CD4-positive, alpha-beta T cell treated with Interleukin-4 for 4 hours (primary cell): Measurements from ENCODE around the gene CAPN9.
"Not testable (repeated sequence)": the region's sequence is repeated elsewhere in the genome, so short reads cannot be mapped to it uniquely, and the experiment has no call there.

Source experiments
- DNase-seq: peaks from one replicate; pipeline ENCODE4 v3.0.0-alpha.2; 2020

Gene CAPN9

DNA sequence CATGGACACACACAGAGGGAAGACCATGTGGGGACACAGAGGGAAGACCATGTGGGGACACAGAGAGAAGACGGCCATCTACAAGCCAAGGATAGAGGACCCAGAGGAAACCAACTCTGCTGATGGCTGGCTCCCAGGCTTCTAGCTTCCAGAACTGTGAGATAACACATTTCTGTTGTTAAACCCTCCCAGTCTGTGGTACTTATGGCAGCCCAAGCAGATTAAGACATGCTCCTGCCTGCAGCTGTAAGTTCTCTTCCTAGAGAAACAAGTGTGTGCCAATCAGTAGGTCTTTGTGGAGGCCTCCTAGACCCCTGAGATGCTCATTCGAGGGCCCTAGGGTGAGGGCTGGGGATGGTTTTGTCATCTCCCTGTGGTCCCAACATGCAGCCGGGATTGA, 35.9 kb upstream of the CAPN9 start:
- DNase-seq = no peak

DNA sequence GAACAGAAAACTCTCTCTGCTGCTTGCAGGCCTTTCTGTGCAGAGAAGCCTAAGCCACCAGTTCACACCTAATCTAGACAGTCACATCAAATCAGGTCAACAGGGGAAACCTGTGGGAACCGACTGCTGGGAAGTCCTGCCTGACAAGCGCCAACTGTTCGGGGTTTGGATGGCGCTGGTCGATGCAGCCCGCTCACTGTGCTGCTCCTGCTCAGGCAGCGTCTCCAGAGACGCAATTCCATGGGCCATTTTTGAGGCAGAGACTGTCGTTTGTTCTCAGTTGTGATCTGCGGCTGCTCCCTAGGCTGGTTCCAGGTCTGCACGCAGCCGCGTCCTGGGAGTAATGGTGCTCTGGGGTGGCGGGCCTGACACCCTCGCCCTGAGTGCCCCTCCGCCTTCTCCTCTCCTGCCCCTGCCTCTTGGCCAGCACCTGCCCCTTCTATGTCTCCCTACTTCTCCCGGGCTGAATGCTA, 34.7 kb upstream of the CAPN9 start:
- DNase-seq = no peak

DNA sequence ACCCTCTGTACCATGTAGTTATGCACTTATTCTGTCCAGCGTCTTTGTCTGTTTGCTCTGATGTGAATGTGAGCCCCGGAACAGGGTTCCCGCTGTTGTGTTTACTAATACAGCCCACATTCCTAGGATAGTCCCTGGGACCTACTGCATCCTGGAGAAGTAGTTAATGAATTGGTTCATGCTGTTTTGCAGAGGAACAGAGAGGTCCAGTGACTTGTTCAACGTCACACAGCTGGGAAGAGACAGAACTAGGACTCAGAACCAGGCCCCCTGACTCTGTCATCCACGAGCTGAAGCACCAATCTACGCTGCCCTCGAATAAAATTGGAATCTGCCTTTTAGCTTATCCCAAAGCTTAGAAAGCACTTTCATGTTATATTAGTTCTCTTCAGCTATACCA, 34.0 kb upstream of the CAPN9 start:
- DNase-seq = no peak

DNA sequence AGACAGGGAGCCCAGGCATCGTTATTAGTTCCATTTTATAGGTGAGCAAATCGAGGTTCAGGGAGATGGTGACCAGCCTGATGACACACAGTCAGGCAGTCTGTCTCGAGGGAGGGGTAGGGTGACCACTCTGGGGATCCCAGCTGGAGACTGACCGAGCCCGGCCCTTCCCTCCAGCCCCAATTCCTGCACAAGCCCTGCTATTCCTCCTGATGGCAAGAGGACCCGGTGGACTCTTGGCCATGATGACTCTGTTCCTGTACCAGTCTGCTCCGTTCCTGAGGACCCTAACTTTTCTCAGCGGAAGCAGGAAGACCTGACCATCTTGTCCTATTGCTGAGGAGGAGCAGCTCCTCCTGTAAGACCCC, 33.7 kb upstream of the CAPN9 start:
- DNase-seq = no peak

DNA sequence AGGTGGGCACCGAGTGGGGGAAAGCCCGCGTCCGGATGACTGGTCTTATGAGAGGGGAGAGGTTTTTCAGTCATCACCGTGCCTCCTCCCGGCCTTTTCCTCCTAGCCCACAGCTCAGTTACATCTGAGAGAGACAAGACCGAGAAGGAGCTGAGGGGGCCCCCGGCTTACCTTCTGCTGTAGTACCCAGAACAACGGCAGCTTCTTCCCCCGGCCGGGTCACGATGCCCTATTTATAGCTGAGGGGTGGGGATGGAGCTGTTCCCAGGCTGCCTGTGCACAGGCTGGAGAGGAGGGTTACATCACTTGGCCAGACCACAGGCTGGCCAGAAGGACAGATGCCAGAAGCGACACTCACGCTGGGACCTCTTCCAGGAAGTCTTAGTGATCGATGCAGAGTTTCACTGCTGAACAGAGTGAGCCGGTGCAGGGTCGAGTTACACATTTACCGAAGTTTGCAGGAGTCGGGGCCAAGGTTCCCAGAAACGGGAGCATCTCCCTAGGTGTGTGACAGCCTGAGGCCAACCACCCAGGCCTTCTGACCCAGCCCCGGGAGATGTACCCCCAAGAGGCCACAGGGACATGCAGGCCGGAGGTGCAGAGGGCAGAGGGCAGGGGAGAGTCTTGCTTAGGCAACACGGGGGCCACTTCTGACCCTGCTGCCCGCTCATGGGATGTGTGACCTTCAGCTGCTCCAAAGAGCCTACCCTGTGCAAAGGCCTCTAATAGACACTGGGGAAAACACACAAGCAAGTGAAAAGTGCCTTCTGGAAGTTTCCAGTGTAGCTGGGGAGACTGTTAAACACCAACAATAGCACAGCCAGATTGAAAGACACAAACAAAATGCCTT, 33.0 kb upstream of the CAPN9 start, which contains the start of gene AGT:
Gene AGT (minus strand): TSS at position 208 of the 850 bp plus-strand sequence. CDS start 3,299 bp downstream, outside the sequence.
- DNase-seq = no peak

DNA sequence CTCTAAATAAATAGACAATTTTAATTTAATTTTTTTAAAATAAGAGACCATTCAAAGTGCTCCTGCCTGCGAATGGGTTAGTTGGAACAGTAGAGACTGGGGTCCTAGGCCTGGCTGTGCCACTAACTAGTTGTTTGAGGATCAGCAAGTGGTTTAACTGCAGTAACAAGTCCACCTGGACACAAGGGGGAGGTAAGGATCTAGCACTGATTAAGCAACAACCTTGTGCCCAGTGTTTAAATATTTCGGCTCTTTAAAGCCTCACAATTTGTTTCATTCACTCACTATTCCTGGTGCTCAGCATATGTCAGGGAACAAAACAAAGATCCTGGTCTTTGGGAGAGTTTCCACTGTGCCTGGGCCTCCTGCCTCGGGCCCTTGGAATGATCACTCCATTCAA, 31.7 kb upstream of the CAPN9 start:
- DNase-seq = no peak

DNA sequence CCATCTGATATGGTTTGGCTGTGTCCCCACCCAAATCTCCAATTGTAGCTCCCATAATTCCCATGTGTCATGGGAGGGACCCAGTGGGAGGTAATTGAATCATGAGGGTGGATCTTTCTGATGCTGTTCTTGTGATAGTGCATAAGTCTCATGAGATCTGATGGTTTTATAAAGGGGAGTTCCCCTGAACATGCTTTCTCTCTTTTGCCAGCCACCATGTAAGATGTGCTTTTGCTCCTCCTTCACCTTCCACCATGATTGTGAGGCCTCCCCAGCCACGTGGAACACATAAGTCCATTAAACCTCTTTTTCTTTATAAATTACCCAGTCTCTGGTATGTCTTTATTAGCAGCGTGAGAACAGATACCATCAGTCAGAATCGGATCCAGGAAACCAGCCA, 30.7 kb upstream of the CAPN9 start:
- not testable (repeated sequence) for DNase-seq

DNA sequence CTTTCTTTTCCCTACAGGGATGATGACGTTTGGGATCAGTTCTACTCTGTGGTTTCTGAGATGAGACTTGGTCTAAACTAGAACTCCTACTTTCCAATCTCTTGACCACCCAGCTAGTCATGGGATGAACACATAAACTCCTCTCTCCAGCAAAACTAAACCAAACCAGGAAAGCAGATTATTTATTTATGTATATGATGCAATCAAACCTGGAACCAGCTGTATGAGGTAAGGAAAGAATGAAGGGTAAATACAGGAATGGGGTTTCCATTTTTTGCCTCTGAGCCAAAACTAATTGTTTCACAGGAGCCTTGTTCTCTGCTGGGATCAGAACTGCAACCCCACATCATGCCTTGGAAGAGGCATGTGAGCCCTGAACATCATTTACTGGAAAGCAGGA, 29.9 kb upstream of the CAPN9 start:
- DNase-seq = no peak

DNA sequence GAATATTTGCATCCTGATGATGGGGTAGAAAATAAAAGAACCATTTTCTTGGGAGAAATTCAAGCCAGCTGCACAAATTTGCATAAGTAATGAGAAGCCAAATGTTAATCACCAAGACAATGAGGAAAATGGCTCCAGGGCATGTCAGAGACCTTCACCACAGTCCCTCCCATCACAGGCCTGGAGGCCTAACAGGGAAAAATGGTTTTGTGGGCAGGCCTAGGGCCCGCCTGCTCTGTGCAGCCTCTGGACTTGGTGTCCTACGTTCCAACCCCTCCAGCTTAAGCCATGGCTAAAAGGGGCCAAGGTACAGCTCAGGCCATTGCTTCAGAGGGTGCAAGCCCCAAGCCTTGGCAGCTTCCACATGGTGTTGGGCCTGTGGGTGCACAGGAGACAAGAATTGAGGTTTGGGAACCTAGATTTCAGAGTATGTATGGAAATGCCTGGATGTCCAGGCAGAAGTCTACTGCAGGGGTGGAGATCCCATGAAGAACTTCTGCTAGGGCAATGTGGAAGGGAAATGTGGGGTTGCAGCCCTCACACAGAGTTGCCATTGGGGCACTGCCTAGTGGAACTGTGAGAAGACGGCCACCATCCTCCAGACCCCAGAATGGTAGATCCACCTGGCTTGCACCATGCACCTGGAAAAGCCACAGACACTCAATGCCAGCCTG, 25.2 kb upstream of the CAPN9 start:
- DNase-seq = not testable (repeated sequence)

DNA sequence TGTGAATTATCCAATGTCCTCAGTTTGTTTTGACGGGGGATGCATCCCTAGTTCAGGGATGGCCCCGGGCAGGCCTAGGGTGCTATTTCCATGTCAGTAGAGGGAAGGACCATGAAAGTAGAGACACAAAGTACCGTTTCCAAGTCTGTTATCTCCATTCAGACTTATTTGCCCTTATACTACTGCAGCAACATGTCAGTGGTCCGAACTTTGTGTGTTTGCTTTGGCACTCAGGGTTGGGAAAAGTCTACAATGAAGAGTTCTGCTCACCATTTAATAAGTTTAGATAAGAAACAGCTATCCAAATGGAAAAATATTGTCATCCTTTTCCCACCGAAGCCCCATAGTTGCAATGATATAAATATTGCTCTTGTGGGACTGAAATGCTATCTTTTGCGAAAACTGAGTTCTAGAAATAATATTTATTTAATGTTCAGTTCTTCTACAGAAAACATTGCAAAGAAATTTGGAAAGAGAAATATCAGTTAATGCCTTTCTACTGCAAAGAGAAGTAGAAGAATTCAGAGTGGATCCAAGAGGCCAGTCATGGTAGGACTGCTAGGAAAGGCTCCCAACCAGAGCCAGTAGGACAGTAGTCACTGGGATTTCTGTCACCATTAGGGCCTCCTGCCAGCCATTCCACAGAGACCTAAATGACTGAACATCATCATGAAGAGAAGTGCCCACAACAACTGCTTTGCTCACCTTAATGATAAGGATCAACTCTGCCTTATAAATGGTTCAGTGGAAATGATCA, 21.8 kb upstream of the CAPN9 start:
- no peak for DNase-seq

DNA sequence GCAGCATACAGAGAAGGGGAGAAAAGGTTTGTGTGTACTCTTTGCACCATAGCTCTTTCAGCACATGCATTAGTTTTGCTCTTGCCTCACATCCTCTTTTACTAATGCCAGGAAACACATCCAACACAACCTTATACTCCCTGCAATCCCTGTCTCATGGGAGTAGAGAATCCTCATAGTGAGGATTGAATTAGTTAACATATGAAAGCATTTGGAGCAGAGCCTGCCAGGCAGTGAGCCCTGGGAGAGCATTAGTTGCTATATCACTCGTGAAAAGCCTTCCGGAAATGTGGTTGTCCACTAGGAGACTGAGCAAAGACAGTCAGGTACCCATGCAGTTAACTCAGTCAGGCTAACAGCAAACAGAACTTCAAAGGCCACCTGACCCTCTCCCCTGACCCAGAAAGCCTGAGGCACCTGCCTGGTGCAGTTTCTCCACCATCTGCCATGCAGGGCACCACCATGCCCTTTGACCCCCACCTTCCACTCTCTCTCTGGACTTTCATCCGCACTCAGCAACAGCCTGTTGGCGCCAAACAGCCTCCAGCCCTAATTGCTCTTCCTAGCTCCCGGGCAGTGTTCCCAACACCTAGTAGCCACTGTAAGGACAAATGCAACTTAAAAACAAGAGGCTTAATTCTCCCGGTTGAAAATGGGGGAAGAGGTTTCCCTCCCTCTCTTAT, 18.3 kb upstream of the CAPN9 start:
- DNase-seq = no peak

DNA sequence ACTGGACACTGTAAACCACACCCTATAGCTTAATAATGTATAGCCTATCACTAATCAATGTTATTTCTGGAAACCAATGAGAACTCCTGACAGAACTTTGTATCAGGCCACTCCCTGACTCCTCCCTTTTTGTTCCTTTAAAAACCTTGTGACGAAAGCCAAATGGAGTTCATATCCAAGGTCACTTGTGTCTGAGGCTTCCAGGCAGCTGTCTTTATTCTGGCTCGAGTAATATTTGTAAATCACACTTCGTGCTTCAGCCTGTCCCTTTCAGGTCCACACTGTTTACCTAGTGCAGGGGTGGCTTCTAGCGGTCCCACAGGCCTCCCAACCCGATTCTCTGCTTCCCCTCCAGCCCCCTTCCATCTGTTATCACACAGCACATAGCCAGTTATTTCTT, 16.2 kb upstream of the CAPN9 start:
- DNase-seq = no peak

DNA sequence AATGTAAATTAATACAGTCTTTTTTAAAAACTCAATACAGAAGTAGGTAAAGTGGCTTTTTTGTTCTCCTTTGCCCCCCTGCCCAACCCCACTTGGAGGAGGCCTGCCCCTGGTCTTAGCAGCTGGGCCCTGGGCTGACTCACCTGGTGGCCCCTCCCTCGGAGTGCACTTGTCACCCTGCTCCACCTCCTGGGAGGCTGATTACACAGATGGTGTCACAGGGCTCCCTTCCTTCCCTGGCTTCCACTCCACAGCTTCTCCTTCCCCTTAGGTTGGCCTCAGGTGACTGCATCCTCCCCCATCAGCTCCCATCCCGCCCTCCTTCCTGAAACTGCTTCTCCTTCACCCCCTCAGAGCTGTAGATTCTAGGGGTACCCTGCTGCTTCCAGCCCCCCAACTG, 11.7 kb upstream of the CAPN9 start:
- no peak for DNase-seq

DNA sequence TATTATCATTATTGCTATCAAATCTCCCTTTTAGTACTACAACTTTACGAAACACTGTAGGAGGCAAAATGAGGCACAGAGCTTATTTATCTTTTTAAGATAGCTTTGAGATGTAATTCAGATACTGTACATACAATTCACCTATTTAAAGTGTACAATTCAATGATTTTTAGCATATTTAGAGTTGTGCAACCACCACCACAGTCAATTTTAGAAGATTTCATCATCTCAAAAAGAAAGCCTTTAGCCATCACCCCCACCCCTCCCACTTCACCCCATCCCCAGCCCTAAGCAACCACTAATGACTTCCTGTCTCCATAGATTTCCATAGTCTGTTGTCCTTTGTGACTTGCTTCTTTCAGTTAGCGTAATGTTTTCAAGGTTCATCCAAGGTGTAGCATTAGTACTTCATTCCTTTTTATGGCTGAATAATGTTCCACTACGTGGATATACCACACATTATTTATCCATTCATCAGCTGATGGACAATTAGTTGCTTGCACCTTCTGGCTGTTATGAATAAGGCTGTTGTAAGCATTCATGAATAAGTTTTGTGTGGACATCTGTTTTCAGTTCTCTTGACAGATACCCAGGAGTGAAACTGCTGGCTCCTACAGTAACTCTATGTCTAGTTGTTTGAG, 9.4 kb upstream of the CAPN9 start:
- no peak for DNase-seq

DNA sequence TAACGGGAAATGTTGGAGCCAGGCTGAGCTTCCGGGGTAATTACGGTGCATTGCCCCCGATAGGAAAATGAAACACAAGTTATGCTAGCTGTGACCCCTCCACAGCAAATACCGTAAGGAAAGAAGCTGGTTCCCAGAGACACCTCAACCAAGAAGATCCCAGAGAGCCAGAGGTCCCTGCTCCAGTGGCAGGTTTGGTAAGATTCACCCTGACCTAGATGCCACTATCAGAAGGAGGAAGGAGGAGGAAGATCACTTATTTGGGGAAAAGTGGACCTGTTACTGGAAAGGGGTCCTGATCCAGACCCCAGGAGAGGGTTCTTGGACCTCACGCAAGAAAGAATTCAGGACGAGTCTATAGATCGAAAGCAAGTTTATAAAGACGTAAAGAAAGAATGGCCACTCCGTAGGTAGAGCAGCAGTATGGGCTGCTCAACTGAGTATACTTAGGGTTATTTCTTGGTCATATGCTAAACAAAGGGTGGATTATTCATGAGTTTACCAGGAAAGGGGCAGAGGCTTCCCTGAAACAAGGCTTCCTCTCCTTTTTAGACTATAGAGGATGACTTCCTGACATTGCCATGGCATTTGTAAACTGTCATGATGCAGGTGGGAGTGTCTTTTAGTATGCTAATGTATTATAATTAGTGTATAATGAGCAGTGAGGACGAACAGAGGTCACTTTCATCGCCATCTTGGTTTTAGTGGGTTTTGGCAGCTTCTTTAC, 7.5 kb upstream of the CAPN9 start:
- no peak for DNase-seq

DNA sequence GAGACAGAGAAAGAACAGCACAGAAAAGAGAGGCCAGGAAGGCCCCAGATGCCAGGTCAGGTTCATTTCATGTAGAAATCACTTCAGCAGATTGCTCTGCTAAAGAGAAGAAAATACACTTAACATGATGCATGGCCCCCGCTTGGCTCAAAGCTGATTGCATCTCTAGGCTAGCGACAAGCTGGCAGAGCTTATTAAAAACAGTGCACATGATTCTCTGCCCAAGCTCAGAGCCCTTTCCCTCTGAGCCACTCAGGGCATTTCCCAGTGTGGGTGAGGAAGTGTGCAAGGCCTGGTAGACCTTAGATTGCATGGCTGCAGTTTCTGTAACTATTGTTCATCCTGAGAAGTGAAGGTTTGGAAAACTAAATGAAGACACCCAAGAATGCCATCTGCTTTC, 3.3 kb upstream of the CAPN9 start:
- DNase-seq = no peak

DNA sequence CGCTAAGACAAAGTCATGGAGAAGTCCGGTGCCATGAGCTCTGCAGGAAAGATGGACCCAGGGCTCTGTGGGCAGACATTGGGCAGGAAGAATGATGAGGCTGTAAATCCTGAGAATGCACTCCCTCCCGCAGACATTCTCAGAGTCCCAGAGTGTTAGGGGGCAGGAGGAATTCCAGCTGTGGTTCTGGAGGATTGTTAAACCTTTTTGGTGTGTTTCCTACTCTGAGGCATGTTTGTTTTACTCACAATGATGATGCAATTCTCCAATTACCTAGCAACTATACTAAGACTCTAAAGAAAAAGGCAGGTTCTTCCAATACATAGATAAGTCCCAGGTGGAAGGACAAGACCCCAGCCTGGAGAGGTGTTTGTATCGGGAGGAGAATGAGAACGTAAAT, 2.8 kb upstream of the CAPN9 start:
- no peak for DNase-seq

DNA sequence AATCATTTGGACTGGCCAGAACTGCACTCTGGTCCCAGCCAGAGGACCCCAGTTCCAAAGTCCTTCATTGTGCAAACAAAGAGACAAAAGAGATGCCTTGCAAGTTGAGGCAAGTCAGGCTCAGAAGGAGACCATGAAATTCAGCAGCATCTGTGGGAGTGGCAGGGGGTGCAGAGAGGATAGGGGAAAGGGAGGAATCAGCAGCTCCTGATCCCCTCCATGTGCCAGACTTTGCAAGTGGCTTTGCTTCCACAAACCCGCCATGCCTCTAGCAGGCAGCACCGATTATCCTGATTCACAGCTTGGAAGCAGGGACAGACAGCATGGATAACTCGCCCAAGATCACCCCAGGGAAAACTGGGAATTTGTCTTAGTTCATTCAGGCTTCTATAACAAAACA, 2.1 kb upstream of the CAPN9 start:
- no peak for DNase-seq

DNA sequence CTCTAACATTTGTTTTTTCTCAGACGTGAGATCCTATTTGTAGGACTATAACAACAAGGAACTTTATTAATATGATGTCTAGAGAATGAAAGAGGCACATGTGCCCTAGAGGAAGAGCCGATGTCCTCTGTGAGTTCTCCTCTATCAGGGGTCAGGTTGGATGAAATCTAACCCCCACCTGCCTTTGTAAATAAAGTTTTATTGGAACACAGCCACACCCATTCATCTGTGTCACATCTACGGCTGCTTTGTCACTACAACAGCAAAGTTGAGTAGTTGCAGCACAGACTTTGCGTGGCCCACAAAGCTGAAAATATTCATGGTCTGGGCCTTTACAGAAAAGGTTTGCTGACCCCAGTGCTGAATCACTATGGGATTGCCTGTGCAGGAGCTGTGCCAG, 571 bp upstream of the CAPN9 start:
- DNase-seq = no peak

DNA sequence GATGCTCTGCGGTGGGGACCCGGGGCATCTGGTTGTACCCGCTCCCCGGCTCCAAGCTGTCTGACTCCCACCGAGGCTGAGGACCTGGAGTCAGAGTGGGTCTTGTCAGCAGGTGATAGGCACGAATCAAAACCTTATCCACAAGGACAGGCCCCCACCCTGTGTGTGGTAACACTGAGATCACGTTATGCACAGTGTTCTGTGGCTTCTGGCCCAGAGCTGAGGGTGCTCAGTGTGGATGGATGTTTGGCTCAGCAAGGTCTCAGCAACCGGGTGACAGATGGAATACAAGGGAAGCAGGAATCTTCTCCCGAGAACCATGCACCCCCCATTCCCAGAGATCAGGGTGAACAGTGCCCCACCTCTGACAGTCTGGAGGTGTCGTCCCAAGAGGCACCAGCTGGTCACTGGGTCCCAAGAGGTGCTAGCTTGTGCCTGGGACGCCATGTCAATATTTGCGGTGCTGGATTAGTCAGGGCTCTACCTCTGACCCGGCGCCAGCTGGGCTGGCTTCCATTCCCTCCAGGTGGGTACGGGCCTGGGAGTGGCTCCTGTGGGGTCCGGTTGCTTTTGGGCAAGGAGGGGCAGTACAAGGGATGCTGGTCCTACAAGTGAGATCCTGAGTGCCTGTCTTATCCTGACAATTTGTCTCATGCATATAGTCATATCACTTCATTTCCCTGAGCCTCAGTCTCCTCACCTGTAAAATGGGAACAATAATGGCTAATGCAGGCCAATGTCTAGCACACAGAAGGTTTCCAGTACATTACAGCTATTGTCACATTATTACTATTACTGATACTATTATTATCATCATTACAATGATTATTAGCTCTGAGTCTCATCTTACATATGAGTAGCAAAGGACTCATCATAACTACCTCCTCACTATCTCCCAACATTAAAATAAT, 957 bp downstream of the CAPN9 start:
- no peak for DNase-seq

DNA sequence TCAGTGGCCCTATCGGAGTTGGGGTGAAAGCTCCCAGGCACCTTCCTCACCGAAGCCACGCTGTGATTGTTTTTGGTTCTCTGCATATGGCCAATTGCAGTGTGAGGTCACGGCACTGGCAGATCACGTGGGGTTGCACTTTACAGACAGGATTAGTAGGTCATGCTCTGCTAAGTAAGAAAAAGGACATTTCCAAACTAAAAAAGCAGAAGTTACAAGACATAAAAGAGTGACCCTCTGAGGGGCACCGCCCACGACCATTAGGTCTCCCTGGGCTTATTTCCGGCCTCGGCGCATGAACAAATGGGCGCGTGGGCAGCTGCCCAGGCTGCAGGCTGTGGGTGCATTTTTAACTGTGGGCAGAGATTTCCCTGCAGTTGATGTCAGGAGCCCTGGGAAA, 2.0 kb downstream of the CAPN9 start:
- DNase-seq = no peak
